ENCODE measurements around the gene AP3B1.

- TF ChIP-seq CTCF (IDR thresholded peaks at IDR 0.05) (no peak), POLR2AphosphoS5 (IDR thresholded peaks at IDR 0.05) (no peak), POLR2A (IDR thresholded peaks at IDR 0.05; ENCODE audit: low read depth) (no peak)
Observed at GRCh38 chr5:78273436-78273835, 21.1 kb downstream of the AP3B1 start.
